ENCODE data around the gene DEK.
"Not testable (repeated sequence)": the region's sequence is repeated elsewhere in the genome, so short reads cannot be mapped to it uniquely, and the experiment has no call there.

Gene DEK

GRCh38 chr6:18237167-18237566 lies 27.2 kb downstream of the DEK start:
- DNase-seq, result no peak

GRCh38 chr6:18235524-18235923 lies 28.8 kb downstream of the DEK start:
- DNase-seq, result no peak

GRCh38 chr6:18234564-18234963 lies 29.8 kb downstream of the DEK start:
- DNase-seq, result no peak

- DNase-seq, result not testable (repeated sequence)
Observed at GRCh38 chr6:18233770-18234169, 30.6 kb downstream of the DEK start.

GRCh38 chr6:18231856-18232255 lies 32.5 kb downstream of the DEK start:
- not testable (repeated sequence) for DNase-seq

- not testable (repeated sequence) for DNase-seq
Observed at GRCh38 chr6:18228590-18228989, 35.7 kb downstream of the DEK start.

- not testable (repeated sequence) for DNase-seq
Observed at GRCh38 chr6:18227166-18227565, 37.2 kb downstream of the DEK start.

- DNase-seq, result not testable (repeated sequence)
Observed at GRCh38 chr6:18226451-18227105, 37.8 kb downstream of the DEK start.

- DNase-seq, result no peak
Observed at GRCh38 chr6:18221288-18221615, 43.1 kb downstream of the DEK start.

GRCh38 chr6:18219591-18219990 lies 44.7 kb downstream of the DEK start:
- DNase-seq, result no peak

GRCh38 chr6:18218233-18218632 lies 46.1 kb downstream of the DEK start:
- no peak for DNase-seq

- DNase-seq, result no peak
Observed at GRCh38 chr6:18216411-18216810, 47.9 kb downstream of the DEK start.

- no peak for DNase-seq
Observed at GRCh38 chr6:18215436-18215835, 48.9 kb downstream of the DEK start.

GRCh38 chr6:18214003-18214402 lies 50.3 kb downstream of the DEK start:
- no peak for DNase-seq

- DNase-seq, result no peak
Observed at GRCh38 chr6:18213439-18213838, 50.9 kb downstream of the DEK start.

GRCh38 chr6:18212231-18212630 lies 52.1 kb downstream of the DEK start:
- DNase-seq, result no peak

GRCh38 chr6:18211338-18211737 lies 53.0 kb downstream of the DEK start:
- no peak for DNase-seq

GRCh38 chr6:18210707-18211106 lies 53.6 kb downstream of the DEK start:
- no peak for DNase-seq

GRCh38 chr6:18209539-18210197 lies 54.7 kb downstream of the DEK start:
- no peak for DNase-seq

- DNase-seq, result not testable (repeated sequence)
Observed at GRCh38 chr6:18208778-18209177, 55.6 kb downstream of the DEK start.

- DNase-seq, result peak; percentile 94
Observed at GRCh38 chr6:18207949-18208348, 56.4 kb downstream of the DEK start.

- DNase-seq, result peak; percentile 52
Observed at GRCh38 chr6:18207438-18207837, 56.9 kb downstream of the DEK start.

GRCh38 chr6:18206591-18206990 lies 57.7 kb downstream of the DEK start:
- no peak for DNase-seq

- no peak for DNase-seq
Observed at GRCh38 chr6:18204691-18205090, 59.6 kb downstream of the DEK start.

- no peak for DNase-seq
Observed at GRCh38 chr6:18203786-18204185, 60.5 kb downstream of the DEK start.
